Erythroblast (primary cell): ENCODE data around the gene MESP2.

Experiments
- GATA1 ChIP-seq: IDR thresholded peaks from 2 replicates; pipeline ENCODE4 v1.6.1; 2011; ENCODE audit warnings: low read depth, mild to moderate bottlenecking, control low read depth, low read length, moderate library complexity
- POLR2A ChIP-seq: IDR thresholded peaks from 2 replicates; pipeline ENCODE4 v1.6.1; 2011; ENCODE audit warnings: mild to moderate bottlenecking, low read length

GRCh38 chr15:89728254-89728653 lies 47.9 kb upstream of the MESP2 start:
- no peak for TF ChIP-seq POLR2A
- no peak for TF ChIP-seq GATA1
